ENCODE results near the gene ANKRD45.

ANKRD45 gene, protein sequence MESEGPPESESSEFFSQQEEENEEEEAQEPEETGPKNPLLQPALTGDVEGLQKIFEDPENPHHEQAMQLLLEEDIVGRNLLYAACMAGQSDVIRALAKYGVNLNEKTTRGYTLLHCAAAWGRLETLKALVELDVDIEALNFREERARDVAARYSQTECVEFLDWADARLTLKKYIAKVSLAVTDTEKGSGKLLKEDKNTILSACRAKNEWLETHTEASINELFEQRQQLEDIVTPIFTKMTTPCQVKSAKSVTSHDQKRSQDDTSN

DNA sequence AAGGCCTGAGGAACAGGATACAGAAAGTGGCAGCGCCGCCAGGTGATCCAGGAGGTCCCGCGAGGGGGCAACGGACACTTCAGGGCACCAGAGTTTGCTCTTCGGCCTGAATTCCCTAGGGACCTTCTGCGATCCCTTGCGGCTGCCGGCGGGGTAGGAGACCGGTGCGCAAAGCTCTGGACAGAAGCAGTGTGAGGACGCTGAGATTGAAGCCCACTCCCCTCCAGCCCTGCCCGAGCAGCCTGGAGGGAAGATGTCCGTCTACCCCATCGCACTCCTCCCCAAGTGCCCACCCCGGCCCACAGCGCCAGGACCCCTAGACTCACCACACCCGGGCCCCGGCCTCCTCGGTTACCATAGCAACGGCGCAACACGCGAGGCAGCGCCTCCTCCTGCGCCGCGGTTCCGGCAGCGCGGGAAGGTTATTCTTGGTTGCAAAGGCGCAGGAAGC is at the start of gene ANKRD45:
Gene ANKRD45, minus strand, starts transcription at position 361 of the 451 bp plus-strand sequence. CDS start 10,433 bp downstream, outside the sequence.
- in situ Hi-C loops (cut with MboI; ENCODE audit: low pct_unique_long_range_greater_than_20kb, low sequenced_read_pairs, unreplicated experiment), result no loop called here
- TF ChIP-seq, protein P1, sequence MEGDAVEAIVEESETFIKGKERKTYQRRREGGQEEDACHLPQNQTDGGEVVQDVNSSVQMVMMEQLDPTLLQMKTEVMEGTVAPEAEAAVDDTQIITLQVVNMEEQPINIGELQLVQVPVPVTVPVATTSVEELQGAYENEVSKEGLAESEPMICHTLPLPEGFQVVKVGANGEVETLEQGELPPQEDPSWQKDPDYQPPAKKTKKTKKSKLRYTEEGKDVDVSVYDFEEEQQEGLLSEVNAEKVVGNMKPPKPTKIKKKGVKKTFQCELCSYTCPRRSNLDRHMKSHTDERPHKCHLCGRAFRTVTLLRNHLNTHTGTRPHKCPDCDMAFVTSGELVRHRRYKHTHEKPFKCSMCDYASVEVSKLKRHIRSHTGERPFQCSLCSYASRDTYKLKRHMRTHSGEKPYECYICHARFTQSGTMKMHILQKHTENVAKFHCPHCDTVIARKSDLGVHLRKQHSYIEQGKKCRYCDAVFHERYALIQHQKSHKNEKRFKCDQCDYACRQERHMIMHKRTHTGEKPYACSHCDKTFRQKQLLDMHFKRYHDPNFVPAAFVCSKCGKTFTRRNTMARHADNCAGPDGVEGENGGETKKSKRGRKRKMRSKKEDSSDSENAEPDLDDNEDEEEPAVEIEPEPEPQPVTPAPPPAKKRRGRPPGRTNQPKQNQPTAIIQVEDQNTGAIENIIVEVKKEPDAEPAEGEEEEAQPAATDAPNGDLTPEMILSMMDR (IDR thresholded peaks at IDR 0.05; ENCODE audit: extremely low read depth, insufficient read depth, missing control alignments), result peak; percentile 4
- DNase-seq (ENCODE audit: low spot score), result peak; percentile 21

DNA sequence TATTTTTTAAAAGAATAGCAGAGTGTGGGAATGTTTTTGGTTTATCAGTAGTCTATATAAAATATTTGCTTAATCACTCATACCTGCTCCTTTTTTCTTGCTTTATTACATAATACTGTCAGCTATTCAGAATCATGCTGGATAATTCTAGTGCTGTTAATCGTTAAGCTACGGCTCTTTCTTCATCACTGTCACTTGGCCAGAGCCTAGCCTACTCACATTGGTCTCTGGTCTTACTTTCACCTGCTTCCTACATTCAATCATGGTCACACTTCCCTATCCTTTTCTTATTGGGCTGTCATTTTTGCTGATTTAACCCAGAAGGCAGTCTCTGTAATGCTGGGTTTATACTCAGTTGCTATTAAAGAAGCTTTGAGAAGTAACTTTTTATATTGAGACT is 47.6 kb upstream of the ANKRD45 start:
- TF ChIP-seq, protein P1 (IDR thresholded peaks at IDR 0.05; ENCODE audit: extremely low read depth, insufficient read depth, missing control alignments), result no peak
- DNase-seq (ENCODE audit: low spot score), result no peak
- in situ Hi-C loops (cut with MboI; ENCODE audit: low pct_unique_long_range_greater_than_20kb, low sequenced_read_pairs, unreplicated experiment), result no loop called here

DNA sequence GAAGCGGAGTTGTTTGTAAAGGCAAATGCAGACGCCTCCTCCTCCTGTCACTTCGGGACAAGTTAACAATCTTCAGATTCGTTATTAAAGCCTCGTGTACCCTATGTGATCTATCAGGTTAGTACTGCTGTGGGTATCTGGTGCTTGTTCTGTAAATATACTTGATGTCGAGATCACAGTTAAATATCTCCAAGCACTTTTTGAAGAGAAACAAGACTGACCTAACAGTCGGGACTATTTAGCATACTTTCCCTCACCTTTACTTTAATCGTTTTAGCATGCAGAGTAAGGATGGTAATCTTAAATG is 45.8 kb upstream of the ANKRD45 start:
- no peak for DNase-seq (ENCODE audit: low spot score)
- TF ChIP-seq, protein P1 (IDR thresholded peaks at IDR 0.05; ENCODE audit: extremely low read depth, insufficient read depth, missing control alignments), result no peak
- in situ Hi-C loops (cut with MboI; ENCODE audit: low pct_unique_long_range_greater_than_20kb, low sequenced_read_pairs, unreplicated experiment), result no loop called here

DNA sequence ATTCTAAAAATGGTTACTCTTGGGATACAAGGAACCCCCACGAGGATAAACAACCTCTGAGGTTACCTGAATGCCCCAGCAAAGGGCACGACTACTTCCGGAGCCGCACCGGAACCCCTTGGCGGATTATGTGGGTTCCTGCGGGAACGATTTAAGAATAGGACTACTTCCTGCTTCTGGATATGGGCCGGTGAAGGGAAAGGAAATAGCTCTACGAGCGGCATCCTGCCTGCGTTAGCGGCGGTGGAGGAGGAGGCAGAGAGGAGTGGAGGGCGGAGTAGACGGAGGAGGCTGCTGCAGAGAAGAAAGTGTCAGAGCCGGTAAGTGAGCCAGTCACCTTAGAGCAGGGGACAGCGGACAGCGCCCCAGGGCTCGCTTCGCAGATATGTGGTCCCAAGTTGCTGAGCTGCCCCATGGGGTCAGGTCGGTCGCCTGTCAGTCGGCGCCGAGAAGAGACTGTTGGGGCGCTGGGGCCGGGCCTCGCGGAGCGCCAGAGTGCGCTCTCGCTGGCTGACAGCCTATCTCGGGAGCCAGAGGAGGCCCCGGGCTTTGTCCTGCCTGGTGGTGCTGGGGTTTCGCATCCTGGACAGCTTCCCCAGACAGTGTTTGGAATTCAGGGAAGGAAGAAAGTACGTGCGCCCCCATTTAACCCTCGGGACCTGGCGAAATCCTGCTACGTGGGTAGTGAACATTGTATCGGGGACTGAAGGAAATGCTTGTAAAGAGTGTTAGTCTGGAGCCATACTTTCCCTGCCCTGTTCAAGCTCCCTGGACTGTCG is 45.3 kb upstream of the ANKRD45 start, which contains the start of gene KLHL20:
Gene KLHL20, plus strand, starts transcription at position 223 of the 779 bp plus-strand sequence. CDS start 1,063 bp downstream, outside the sequence.
- TF ChIP-seq, protein P1 (IDR thresholded peaks at IDR 0.05; ENCODE audit: extremely low read depth, insufficient read depth, missing control alignments), result peak; percentile 9
- in situ Hi-C loops (cut with MboI; ENCODE audit: low pct_unique_long_range_greater_than_20kb, low sequenced_read_pairs, unreplicated experiment), result no loop called here
- DNase-seq (ENCODE audit: low spot score), result peak; percentile 79

DNA sequence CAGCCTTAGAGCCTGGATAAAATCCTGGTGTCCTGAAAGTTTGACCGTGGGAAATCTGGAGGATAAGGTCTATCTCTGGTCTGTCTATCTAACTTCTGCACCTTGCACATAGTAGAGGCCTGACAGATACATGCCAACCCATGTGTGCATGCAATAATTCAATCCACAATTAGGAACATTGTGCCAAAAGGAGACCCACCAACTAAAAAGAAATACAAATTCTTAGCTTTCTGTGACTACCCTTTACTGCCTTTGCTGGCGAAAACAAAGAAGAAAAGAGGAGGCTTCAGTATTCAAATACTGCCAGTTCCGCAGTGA is 44.7 kb upstream of the ANKRD45 start:
- DNase-seq (ENCODE audit: low spot score), result no peak
- in situ Hi-C loops (cut with MboI; ENCODE audit: low pct_unique_long_range_greater_than_20kb, low sequenced_read_pairs, unreplicated experiment), result no loop called here
- TF ChIP-seq, protein P1 (IDR thresholded peaks at IDR 0.05; ENCODE audit: extremely low read depth, insufficient read depth, missing control alignments), result no peak

DNA sequence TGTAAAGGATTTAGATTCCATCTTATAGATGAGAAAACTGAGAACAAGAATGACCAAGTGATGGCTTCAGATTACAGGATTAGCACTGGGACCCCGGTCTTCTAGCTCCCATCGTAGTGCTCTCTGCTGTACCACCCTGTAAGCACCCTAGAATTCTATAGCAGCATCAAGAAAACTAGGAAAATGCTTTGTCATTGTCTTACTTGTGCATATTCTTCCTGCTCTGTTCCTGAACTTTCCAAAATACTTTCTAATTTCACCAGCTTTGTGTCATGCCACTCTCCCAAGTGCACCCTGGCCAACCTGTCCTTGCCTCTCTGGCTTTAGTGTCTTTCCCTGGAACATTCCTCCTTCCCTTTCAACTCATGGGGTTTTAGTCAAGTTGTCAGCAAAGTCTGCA is 39.1 kb upstream of the ANKRD45 start:
- no peak for DNase-seq (ENCODE audit: low spot score)
- TF ChIP-seq, protein P1 (IDR thresholded peaks at IDR 0.05; ENCODE audit: extremely low read depth, insufficient read depth, missing control alignments), result no peak
- in situ Hi-C loops (cut with MboI; ENCODE audit: low pct_unique_long_range_greater_than_20kb, low sequenced_read_pairs, unreplicated experiment), result no loop called here

All from GM13977 (cell line).